Eye (tissue), 1 donor: Measurements from ENCODE around the gene DDX42.

ENCODE experiments used
- DNase-seq: peaks from one replicate; pipeline ENCODE4 v3.0.0-alpha.2; 2015

DDX42 gene, protein sequence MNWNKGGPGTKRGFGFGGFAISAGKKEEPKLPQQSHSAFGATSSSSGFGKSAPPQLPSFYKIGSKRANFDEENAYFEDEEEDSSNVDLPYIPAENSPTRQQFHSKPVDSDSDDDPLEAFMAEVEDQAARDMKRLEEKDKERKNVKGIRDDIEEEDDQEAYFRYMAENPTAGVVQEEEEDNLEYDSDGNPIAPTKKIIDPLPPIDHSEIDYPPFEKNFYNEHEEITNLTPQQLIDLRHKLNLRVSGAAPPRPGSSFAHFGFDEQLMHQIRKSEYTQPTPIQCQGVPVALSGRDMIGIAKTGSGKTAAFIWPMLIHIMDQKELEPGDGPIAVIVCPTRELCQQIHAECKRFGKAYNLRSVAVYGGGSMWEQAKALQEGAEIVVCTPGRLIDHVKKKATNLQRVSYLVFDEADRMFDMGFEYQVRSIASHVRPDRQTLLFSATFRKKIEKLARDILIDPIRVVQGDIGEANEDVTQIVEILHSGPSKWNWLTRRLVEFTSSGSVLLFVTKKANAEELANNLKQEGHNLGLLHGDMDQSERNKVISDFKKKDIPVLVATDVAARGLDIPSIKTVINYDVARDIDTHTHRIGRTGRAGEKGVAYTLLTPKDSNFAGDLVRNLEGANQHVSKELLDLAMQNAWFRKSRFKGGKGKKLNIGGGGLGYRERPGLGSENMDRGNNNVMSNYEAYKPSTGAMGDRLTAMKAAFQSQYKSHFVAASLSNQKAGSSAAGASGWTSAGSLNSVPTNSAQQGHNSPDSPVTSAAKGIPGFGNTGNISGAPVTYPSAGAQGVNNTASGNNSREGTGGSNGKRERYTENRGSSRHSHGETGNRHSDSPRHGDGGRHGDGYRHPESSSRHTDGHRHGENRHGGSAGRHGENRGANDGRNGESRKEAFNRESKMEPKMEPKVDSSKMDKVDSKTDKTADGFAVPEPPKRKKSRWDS

DNA sequence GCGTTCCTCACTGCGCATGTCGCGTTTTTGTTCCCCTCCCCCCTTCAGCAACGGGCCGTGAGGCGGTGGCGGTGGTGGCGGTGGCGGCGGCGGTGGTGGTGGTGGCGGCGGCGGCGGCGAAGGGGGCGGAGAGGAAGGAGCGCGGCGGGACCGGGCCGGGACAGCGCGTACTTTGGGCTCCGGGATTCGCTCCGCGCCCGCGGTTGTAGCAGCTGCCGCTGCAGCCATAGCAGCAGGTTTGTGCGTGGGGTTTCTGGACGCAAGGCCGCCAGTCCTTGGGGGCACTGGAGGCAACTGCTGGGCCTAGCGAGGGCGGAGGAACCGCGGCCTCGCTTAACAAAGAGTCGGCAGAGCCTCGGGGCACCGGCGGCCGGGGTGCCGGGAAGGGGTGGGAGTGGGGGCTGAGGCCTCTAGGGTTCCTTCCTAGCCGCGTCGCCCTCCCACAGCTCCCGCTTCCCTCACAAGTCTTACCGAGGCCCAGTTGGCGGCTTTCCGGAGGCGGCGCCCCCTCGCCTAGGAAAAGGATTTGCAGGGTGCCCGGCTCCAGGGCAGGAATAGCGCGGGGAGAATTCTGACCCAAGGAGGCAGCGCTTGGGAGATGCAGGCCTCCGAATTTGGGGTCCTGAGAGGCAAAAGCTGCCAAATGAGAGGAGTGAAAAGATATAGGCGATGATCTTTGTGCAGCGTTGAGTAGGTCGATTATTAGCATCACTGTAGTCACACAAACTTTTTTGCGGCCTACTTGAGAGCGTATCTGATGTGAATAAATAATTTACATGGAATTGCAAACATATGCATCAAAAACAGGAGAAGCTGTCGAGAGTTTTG, at the start of gene DDX42:
Gene DDX42, plus strand, starts transcription at position 30 of the 828 bp plus-strand sequence. CDS start 12,880 bp downstream, outside the sequence.
- DNase-seq, result no peak

GRCh38 chr17:63735691-63736090, 38.3 kb upstream of the DDX42 start:
- DNase-seq, result no peak

- peak; percentile 3 for DNase-seq
Observed at GRCh38 chr17:63740464-63741142, 33.4 kb upstream of the DDX42 start.

DNA sequence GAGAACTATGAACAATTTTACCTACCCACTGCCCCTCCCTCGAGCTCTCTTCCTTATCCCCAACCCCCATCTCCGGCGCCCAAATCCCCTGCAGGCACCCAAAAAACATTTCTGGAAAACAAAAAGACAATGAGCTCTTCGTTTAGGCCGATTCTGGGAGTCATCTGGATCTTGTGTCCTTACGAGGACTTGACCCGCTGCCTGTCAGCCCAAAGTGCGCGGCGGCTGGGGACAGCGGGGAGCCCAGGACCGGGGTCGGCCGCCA, 32.9 kb upstream of the DDX42 start:
- no peak for DNase-seq

- peak; percentile 99 for DNase-seq
Observed at GRCh38 chr17:63741408-63742173, 32.4 kb upstream of the DDX42 start, which contains the start of gene STRADA. STRADA (minus strand) TSS chr17:63741799; CDS start chr17:63728369, 13,430 bp downstream.

GRCh38 chr17:63751806-63752205, 22.2 kb upstream of the DDX42 start:
- no peak for DNase-seq

GRCh38 chr17:63752707-63753106, 21.3 kb upstream of the DDX42 start:
- no peak for DNase-seq

GRCh38 chr17:63753215-63753614, 20.8 kb upstream of the DDX42 start:
- no peak for DNase-seq

- no peak for DNase-seq
Observed at GRCh38 chr17:63754046-63754445, 19.9 kb upstream of the DDX42 start.

DNA sequence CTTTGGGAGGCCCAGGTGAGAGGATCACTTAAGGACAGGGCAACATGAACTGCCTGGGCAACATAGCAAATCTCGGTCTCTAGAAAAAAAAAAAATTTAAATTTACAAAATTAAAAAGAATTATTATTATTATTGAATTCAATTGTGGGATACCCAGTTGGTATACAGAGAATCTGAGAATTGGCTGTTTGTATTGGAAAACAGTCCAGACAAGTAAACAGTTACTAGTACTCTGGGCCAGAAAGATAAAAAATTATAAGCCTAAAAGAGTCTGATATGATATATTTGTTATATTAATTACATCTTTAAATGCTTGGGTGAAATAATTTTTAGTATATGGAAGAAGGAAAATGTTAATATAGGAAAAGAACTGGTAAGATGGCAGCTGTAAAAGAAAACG, 15.5 kb upstream of the DDX42 start:
- no peak for DNase-seq

- no peak for DNase-seq
Observed at GRCh38 chr17:63760771-63761539, 13.0 kb upstream of the DDX42 start.

DNA sequence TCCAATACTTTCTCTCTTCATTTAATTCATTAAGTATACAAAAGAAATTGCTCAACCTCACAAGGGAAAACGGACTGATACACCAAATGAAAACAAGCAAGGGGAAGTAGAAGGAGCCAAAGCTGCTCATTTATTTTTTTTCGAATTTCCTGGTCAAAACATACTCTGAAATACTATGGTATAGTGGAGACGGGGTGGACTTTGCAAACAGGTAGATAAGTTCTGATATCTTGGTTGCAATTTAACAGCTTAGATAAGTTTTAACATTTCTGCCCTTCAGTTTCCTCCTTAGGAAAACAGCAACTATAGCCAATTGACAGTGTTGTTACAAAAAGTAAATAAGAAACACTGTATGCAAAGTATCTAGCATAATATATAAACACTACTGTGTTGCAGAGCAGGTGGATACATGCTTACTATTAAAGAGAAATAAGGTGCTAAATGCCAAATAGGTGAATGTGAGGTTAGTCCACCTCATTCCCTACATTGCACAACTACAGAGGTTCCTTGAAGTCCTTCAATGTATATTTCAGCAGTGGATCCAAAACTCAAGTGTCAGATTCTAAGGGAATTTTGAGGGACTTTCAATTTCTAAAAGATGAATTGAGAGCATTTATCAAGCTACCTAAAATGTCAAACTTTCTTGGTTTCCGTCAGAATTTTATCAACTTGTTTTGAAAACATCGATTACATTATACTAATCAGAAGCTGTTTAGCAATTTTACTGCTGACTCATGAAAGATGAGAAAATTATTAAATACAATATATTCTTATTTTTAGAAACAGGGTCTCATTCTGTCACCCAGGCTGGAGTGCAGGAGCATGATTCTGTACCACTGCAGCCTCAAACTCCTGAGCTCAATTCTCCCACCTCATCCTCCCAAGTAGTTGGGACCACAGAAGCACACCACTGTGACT, 11.6 kb upstream of the DDX42 start:
- DNase-seq, result no peak

DNA sequence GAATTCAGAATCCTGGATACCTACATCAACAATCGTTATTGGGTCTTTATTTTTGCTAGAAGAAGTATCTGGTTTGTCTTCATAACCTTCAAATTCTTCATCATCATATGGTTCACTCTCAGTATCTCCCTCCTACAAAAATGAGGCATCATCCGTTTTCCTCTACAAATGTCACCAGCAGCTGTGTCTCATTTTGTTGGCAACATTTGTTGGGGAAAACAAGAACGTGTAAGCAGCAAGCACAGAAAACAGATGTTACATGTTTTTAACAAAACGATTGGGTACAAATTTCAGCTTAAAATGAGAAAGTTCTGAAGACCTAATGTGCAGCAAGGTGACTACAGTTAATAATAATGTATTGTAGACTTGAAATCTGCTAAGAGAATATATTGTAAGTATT, 9.3 kb upstream of the DDX42 start:
- DNase-seq, result no peak

DNA sequence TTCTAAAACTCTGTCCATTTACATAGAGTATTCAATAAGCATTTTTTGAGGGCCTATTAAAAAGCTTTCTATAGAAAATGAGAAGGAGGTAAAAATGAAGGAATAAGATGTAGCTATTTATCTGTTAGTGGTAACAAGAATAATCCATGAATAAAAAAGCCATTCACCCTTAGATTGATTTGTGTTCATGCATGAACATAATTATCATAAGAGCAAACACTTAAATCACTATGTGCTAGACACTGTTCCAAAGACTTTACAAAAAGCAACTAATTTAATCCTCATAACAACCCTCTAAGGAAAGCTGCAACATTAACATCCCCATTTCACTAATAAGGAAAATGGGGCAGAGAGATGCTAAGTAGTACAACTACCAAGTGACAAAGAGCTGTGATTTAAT, 7.2 kb upstream of the DDX42 start:
- no peak for DNase-seq

- DNase-seq, result peak; percentile 26
Observed at GRCh38 chr17:63768433-63768832, 5.5 kb upstream of the DDX42 start.

DNA sequence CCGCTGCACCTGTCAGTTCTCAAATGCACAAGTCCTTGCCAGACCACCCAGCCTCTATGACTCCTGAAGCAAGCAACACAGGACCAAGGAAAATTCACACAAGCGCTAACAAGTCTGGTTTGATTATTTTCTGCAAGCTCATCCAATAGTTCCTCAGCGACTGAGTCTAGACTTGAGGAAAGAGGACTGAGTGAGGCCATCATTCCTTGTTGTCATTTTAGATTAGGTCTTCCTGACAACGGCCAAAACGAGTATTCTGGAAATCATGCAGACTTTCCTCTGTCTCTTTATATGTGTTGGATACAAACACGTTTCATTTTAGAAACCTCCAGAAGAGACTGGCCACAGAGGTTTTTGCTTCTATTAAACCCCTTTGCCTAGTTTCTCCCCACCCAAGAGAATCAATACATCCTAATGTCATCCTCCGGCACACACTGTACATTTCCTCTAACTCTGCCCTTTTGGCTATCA, 1.1 kb upstream of the DDX42 start:
- DNase-seq, result no peak

DNA sequence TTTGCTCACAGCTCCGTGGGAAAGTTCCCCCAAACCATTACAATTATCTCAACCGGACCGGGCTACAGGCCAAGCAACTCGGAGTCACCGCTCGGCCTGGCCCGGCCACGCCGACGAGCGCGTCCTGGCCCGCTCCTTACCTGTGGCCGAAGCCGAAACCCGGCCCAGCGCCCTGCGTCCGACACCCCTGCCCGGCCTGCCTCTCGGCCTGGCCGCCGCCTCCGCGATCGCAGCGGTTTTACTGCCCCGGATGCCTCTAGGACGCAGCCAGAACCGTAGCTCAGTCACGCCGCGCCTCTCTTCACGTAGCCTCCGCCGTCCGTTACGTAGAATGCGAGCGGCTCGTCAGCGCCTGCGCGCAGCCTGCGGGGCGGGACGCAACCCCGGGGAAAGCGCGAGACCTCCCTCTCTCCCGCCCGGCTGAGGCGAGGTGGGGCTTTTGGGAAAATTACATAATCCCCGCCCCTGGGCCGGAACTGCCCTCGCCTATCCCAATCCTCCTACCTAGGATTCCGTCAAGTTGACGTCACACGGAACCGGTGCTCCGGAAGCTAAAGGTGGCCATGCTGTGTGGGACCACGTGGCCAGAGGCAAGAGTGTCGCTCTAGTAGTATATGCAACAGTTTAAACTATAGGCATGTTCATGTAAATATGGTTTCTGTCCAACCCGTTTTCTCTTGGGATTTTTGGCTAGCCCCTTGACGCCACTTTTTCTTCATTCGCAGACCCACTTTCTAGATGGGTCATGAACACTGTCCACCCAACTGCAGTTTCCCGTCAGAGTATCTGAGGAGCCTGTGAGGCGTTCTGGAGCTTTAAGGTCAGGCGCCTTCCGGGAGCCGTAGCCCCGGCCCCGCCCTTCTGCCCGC, 464 bp upstream of the DDX42 start, which contains the start of gene CCDC47:
Gene CCDC47, minus strand, starts transcription at position 326 of the 869 bp plus-strand sequence. CDS start 7,422 bp downstream, outside the sequence.
- DNase-seq, result peak; percentile 100

GRCh38 chr17:63774969-63775265, 947 bp downstream of the DDX42 start:
- no peak for DNase-seq

DNA sequence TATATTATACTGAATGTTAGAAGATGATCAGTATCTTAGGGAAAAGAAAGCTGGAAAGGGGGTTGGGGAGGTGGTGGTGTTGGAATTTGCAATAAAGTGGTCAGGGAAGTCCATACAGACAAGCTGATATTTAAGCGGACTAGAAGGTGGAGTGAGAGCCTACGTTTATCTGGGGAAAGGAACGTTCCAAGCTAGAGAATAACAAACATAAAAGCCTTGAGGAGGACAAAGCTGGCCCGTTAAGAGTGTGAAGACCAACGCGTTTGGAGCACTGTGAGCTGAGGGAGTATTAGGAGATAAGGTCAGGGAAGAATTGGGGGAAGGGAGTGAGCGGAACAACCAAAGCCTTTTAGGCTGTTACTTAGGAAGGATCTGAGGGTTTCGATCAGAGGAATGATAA, 1.4 kb downstream of the DDX42 start:
- DNase-seq, result no peak
